Activated T-helper 9 cell treated with anti-CD3 and anti-CD28 coated beads, Interleukin-2, amount 50 U/mL, for 16 hours (primary cell): ENCODE data around the gene IKZF1.
"Not testable (repeated sequence)": the region's sequence is repeated elsewhere in the genome, so short reads cannot be mapped to it uniquely, and the experiment has no call there.

Experiments
- DNase-seq: peaks from one replicate; pipeline ENCODE4 v3.0.0-alpha.2; 2020; ENCODE audit warnings: low read depth

Gene IKZF1

GRCh38 chr7:50334341-50334994 is 30.0 kb downstream of the IKZF1 start:
- no peak for DNase-seq

GRCh38 chr7:50335230-50335794 is 30.8 kb downstream of the IKZF1 start:
- DNase-seq, result no peak

DNA sequence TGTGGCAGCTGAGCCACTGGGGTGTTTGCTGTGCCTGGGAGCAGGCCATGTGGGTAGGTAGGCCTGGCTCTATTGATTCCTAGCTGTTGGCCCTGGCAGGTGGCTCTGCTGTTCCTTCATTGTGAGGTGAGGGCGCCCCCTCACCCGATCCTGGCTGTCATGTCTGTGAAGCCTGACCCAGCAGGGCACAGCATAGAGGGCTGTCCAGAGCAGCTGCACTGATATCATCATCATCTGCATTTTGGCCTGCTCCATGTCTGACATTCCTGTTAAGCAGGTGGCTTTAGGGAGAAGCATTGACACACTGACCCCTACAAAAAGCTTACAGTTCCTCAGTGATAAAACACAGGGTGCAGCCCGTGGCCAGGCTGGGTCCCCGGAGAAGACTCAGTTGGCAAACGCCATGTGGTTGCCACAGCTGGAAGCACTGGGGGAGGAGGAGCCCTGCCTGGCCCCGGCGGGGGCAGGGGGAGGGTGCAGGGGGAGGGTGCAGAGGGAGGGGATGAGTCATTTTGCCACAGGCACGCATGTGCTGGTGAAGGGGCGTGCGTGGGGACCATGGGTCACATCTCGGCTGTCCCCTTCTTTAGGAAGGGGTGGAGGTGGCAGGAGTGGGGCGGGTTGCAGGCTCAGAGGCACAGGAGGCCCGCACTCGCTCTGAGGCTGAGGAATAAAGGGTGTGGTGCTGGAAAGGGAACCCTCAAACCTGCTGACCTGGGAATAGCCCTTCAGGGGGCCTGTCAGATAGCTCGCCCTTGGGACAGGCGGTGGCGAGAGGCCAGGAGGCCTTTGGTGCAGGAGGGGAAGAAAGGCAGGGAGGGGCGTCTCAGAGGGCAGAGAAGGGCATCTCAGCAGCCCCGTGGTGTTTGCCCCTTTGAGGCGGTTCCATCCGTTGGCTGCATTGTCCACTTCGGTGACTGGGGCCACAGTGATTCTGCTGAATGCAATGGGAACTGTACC is 31.6 kb downstream of the IKZF1 start:
- peak; percentile 80 for DNase-seq

DNA sequence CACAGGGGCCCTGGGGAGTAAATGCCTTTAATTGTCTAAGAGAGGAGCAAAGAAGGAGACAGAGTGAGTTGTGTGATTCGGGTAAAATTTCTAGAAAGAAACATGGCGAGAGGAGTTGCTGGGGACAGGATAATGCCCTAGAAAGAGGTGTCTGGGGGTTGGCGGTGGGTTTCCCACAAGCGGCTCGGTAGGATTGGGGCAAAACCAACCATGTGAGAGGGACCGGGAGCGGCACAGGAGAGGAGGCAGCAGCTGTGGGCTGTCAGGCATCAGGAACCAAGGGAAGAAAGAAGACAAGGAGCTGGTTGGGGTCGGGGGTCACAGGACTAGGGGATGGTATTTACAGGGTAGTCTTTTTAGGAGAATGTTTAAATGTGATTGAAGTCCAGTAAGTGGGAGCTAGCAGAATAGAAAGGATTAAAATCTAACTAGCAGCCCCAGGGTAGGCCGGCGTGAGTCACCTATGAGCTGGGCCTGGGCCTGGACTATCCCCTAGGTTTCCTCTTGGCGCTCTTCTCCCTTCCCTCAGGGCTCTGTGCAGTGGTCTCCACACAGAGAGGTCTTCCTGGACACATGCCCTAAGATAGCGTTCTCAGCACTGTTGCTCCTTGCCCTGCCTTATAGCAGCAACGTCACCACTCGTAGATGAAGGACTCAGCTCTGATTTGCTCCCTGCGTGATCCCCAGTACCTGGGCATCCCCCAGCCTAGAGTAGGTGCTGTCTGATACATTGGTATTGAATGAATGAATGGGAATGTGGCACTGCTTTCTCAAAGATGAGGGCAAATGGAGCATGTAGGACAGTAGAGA is 32.6 kb downstream of the IKZF1 start:
- DNase-seq, result no peak

DNA sequence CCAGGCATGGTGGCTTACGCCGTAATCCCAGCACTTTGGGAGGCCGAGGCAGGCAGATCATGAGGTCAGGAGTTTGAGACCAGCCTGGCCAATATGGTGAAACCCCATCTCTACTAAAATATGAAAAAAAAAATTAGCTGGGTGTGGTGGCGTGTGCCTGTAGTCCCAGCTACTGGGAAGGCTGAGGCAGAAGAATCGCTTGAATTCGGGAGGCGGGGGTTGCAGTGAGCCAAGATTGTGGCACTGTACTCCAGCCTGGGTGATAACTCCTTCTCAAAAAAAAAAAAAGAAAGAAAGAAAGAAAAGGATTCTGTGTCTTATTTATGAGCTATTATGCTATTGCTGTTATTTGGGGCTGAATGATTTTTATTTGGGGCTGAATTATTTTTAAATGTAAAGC is 35.0 kb downstream of the IKZF1 start:
- not testable (repeated sequence) for DNase-seq

DNA sequence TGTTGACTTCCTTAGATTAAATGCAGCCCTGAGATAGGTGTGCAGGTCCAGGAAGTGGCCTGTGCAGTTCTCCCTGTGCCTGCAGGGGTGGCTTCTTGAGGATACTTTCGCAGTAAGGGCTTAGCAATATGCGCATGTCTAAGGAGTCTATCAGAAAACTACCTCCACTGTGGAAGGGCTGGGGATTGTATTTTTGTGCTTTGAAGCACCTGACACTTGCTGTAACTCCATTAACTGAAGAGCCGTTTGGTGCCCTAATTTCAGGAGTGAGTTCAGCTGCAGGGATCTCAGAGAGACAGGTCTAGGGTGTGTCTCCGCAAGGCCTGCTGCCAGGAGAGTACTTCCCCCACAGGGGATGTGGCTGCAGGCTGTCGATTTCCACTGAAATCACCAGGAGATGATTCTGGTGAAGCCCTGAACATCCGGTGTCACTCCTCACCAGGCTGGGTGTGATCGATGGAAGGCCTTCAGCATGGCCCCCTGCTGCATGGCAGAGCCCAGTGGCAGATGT is 35.5 kb downstream of the IKZF1 start:
- no peak for DNase-seq

DNA sequence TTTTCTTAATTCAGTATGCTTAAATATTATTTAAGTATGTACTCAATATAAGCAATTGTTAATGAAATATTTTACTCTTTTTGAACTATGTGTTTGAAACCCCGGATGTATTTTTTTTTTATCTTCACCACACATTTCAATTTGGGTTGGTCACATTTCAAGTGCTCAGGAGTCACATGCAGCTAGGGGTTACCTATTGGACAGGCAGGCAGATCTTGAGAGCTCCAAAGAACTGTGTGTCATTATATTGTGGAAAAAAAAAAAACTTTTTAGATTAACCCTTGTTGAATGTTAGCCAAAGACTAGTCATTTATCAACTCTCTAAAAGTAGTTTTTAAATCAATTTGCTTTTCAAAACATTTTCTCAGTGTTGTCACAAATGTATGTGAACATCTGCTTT is 37.2 kb downstream of the IKZF1 start:
- no peak for DNase-seq

DNA sequence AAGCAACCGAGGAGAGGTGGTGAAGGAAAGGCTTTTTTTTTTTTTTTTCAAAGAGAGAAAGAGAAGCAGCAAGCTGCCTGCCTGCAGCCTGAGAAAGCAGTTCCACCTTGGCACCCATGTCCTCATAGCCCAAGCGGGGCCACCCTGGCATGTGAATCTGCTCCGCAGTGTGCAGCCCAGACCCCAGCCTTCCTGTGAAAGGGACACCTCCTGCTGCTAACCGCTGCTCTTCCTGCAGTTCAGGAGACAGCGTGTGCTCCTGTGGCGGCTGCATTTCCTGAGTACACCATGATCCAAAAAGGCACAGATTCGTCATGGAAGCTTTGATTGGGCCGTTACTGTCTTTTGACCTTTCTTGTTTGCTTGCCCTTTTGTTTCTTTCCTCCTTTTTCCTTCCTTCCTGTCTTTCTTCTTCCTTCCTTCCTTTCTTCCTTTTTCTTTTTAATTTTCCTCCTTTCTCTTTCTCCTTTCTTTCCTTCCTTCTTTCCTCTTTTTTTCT is 38.1 kb downstream of the IKZF1 start:
- DNase-seq, result peak; percentile 43

DNA sequence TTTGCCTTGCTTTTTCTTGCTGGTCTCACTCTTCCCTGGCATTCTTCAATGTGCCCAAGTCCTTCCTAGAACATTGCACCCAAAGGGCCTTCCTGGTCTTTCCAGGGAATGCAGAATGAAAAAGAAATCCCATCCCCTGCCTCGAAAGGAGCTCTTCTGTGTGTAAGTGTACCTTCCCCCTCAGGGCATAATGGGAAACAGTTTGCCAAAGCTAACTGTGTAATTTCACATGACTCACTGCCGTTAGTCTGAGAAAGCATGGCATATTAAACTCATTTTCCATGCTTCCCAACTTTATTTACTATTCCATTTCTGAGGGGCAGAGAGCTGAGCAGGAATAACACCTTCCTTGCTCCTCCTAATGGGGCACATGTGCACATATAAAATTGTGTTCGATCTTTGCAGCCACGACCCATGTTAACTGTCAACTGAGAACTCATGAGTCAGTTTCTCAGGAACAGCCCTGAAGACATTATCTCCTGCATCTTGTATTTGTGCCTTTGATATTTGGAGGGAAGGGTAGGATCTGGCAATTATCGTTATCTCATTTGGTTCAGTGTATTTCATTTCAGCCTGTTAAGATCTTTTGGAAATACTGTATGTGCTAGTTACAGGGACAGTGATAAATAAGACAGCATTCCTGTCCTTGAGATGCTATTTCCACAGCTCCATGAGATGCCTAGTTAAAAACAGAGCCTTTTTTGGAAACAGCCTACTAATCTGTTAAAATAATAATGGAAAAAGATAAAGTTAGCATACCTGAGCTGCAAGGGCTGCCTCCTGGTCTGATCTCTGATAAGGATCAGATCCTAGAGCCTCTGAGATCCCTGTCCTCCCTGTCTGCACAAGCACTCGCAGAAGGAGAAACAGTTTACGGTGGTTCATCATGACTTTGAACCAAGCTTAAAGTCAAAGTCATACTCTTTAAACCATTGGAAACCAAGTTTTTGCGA is 42.3 kb downstream of the IKZF1 start:
- DNase-seq, result no peak

DNA sequence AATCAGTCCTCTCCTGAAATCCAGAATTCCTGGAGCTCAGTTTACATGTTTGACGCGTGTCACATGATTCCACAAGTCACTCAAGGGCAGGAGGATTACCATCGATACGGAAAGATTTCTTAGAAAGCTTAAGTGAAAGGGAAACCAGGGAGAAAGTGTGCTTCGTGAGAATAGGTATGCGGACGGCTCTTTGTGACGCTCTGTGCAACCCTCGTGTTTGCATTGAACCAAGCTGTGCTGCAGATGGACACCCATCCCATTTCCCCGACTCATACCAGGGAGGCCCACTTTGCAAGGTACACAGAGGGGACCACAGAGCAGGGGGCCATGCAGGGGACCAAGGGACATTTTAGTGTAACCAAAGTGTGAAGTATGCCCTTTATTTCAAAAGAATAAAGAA is 43.2 kb downstream of the IKZF1 start:
- no peak for DNase-seq

DNA sequence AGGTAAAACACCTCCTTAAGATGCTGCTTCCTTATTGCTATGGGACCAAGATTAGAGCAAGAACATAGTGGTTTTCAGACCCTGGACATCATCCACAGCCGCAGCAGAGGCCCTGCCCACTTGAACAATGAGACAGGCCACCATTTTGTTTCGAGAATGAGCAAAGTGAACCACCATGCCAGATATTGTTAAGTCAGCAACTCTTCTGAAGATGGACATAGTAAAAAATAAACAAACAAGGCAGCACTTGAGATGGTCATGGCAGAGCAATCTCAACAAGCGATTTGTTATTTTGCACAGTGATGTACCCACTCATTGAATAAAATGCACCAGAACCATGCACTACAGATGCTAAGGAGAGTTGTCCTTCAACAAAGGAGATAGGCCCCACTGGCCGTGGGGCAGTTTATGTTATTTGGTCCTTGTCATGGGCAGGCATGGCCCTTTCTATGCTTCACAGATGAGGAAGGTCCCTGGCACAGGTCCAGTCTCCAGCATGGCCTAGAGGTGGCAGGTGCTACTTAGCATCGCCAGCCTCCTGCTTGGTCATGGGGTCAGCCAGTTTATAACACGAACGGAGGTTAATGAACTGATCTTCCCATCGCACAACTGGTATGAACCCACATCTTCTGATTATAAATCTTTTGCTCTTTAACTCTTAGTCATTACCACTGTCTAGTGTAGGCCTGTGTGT is 44.1 kb downstream of the IKZF1 start:
- DNase-seq, result no peak

- no peak for DNase-seq
Measured at GRCh38 chr7:50349399-50349798, 44.9 kb downstream of the IKZF1 start.

DNA sequence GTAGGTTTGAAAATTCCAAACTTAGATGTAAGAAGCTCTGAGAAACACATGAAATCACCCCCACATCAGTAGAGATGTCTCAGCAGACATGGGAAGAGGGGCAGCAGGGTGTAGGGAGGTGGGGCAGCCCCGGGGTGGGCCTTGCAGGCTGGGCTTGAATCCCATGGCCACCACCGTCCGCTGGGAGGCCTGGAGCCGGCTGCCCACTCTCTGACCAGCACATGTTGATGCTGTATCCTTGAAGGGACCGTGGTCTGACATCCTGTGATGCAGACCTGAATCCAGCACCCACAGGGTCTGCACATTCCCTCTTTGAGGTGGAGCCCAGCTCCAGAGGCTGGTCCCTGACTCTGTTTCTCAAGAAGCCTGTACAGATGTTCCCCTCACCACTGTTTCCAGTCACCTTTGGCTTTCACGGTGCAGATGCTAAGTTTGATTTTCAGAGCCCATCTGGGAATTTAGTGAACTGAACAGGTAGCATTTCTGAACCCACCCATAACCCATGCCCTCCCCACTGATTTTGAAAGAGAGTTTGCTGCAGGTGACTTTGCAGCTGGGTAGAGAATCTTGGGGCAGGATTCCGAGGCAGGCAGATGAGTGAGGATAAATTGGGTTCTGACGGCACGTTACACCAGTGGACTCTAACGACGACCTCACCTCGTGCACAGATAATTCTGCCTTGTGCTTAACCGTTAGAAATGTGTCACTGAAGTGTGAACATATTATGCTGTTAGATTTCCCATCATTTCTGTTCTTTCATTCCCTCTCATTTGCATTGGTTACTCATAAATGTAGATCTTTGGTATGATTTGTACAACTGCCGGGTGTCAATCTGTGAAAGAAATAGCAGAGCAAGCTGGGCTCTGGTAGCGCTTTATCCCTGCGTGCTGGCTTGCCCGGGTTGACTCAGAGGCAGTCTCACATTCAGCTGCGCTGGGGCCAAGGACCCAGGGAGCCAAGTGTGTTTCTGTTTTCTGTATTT is 45.7 kb downstream of the IKZF1 start:
- peak; percentile 78 for DNase-seq

DNA sequence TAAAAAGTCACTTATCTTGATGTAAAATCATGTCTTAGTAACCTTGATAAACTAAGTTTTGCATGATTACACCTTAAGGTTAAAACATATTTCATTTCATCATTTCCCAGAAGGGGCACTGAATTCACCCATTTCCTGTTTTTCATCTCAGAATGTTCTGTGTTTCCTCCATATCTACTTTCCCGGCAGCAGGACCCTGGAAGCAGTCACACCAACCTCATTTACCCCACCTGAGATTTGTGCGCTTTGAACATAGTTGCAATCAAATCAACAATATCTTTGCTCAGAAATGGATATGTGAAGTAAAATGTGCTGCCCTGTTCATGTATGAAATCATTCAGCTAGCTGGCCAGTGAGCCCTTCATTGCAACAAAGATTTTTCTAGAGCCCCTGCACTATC is 46.8 kb downstream of the IKZF1 start:
- DNase-seq, result no peak

- DNase-seq, result no peak
Measured at GRCh38 chr7:50352282-50352681, 47.8 kb downstream of the IKZF1 start.

DNA sequence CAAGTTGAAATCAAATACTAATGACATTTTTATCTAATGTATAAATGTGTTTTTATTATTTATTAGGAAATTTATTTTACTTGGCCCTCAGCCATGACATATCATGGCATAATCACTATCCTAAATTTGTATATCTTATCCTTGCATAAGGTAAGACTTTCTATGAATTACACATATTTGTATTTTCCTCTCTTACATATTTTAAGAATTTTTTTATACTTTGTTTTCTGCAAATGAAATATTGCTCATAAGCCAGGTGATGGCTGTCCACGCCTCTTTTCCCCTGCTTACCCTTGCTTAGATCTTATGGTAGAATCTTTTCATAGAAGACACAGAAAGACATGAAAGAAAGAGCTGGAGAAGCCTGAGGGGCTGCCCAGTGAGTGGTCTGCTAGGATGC is 48.2 kb downstream of the IKZF1 start:
- no peak for DNase-seq

DNA sequence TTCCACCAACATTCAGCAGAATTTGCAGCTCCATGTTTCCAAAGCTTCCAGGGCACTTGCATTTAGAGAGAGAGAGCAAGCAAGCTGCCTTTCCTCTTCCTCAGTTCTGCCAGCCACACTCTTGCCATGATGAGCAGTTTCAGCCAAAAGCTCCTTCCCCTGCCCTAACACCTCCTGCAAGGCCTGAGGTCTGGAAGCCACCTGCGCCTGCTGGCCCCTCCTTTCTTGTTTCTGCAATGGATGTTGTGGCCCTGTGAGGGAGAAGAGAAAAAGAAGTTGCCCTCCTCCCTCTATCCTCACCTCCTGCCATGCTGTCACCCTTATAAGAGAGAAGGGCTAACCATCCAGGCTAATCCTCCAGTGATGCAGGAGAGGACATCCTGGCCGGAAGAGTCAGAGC is 48.7 kb downstream of the IKZF1 start:
- DNase-seq, result no peak

DNA sequence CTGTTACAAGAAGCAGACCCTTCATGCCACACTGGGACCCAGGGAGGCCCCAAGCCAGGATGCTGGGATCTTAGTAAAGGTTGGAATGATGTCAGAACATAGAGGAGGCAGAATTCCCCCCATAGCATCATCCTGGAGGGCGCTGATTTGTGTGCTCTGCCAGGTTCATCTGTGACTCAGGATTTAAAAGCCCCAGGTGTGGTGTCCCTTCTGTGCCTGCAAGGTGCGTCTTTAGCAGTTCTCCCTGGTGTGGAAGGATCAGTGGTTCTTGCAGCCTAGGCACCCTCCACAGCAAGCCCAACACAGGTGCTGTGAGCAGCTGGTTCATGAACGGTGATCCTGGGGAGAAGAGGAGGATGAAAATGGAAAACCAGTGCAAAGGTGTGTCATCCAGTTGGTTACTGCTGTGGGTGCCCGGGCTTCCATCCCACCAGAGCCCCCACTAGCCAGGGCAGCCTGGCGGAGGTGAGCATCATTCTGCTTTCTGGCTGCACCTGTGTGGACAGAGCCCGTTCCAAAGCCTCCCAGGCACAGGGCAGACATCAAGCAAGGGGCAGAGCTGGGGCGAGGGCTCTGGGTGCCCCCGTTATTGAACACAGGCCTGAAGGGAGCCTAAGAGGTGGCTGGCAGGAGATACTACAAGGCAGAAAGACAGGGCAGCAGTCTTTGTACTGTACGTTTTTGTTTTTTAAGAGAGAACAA is 49.5 kb downstream of the IKZF1 start:
- no peak for DNase-seq
